ENCODE results near the gene HECTD2. TPM values are rescaled to one million over a fixed set of nuclear protein-coding genes. Genes with fewer than 3 reads are reported as not detected.

Gene HECTD2
- total RNA-seq, 1 experiment from 2014 or later, result 6.0 TPM

Other genes starting within 250 kb of the HECTD2 start
- 15.0 and 18.9 TPM in 2 replicates for gene PCGF5, start 189.7 kb upstream of the HECTD2 start, total RNA-seq (2014; rRNA removed; shearing (Covaris generic))
- 0.54 and 0.74 TPM in 2 replicates for gene PPP1R3C, start 222.7 kb downstream of the HECTD2 start, total RNA-seq (2014; rRNA removed; shearing (Covaris generic))